Loucy (cell line): ENCODE results near the gene TMOD1.

Experiments
- H2AFZ ChIP-seq: fragments of 200-600 bp; sonication (generic); 2 replicates; pipeline ENCODE4 v1.6.0; 2016; ENCODE audit warnings: antibody characterized with exemption, mild to moderate bottlenecking, low read length, moderate library complexity
- H3F3A ChIP-seq: fragments of 200-600 bp; 2 replicates; pipeline ENCODE4 v1.6.0; 2016; ENCODE audit warnings: antibody characterized with exemption, low read depth, mild to moderate bottlenecking
- H3K27me3 ChIP-seq: fragments of 200-600 bp; sonication (generic); 2 replicates; pipeline ENCODE4 v1.6.1; 2014; ENCODE audit warnings: low read length, mild to moderate bottlenecking; ENCODE audit not compliant: insufficient read depth, poor library complexity, severe bottlenecking
- H3K36me3 ChIP-seq: fragments of 200-600 bp; sonication (generic); 2 replicates; pipeline ENCODE4 v1.6.1; 2016; ENCODE audit warnings: low read length; ENCODE audit not compliant: insufficient read depth
- H3K4me1 ChIP-seq: fragments of 200-600 bp; sonication (generic); 2 replicates; pipeline ENCODE4 v1.5.1; 2014; ENCODE audit warnings: low read length, mild to moderate bottlenecking; ENCODE audit not compliant: insufficient read depth, poor library complexity, severe bottlenecking
- H3K4me2 ChIP-seq: fragments of 200-600 bp; sonication (generic); 2 replicates; pipeline ENCODE4 v1.6.0; 2014; ENCODE audit warnings: antibody characterized with exemption, low read length, low read depth, mild to moderate bottlenecking; ENCODE audit not compliant: poor library complexity, severe bottlenecking
- H3K4me3 ChIP-seq: fragments of 200-600 bp; sonication (generic); 2 replicates; pipeline ENCODE4 v1.5.1; 2014; ENCODE audit warnings: low read length, mild to moderate bottlenecking, mixed read lengths; ENCODE audit not compliant: poor library complexity, severe bottlenecking
- H3K79me2 ChIP-seq: fragments of 200-600 bp; sonication (generic); 2 replicates; pipeline ENCODE4 v1.6.1; 2014; ENCODE audit warnings: low read length; ENCODE audit not compliant: insufficient read depth
- H3K9ac ChIP-seq: fragments of 200-600 bp; sonication (generic); 2 replicates; pipeline ENCODE4 v1.6.0; 2014; ENCODE audit warnings: mild to moderate bottlenecking, low read depth, low read length, moderate library complexity; ENCODE audit not compliant: poor library complexity, severe bottlenecking
- H3K9me2 ChIP-seq: fragments of 200-600 bp; sonication (generic); replicated peaks from 2 replicates; pipeline ENCODE4 v1.6.1; 2016; ENCODE audit warnings: low read depth, low read length, mixed read lengths
- H3K9me3 ChIP-seq: fragments of 200-600 bp; sonication (generic); 2 replicates; pipeline ENCODE4 v1.6.1; 2014; ENCODE audit warnings: mild to moderate bottlenecking, antibody characterized with exemption, low read length, low read depth; ENCODE audit not compliant: insufficient read depth
- H4K20me1 ChIP-seq: fragments of 200-600 bp; sonication (generic); 2 replicates; pipeline ENCODE4 v1.6.0; 2014; ENCODE audit warnings: antibody characterized with exemption, low read length, mild to moderate bottlenecking; ENCODE audit not compliant: insufficient read depth, poor library complexity, severe bottlenecking
- EZH2phosphoT487 ChIP-seq: fragments of 200-600 bp; IDR thresholded peaks from 2 replicates; pipeline ENCODE4 v1.6.1; 2018; ENCODE audit warnings: antibody characterized with exemption, mild to moderate bottlenecking, moderate library complexity, borderline replicate concordance
- TF ChIP-seq, protein P1 (sequence below): fragments of 200-600 bp; sonication (generic); conservative IDR thresholded peaks from 2 replicates; pipeline ENCODE4 v1.5.1; 2014; ENCODE audit warnings: mild to moderate bottlenecking, antibody characterized with exemption, low read length

TMOD1 gene

DNA sequence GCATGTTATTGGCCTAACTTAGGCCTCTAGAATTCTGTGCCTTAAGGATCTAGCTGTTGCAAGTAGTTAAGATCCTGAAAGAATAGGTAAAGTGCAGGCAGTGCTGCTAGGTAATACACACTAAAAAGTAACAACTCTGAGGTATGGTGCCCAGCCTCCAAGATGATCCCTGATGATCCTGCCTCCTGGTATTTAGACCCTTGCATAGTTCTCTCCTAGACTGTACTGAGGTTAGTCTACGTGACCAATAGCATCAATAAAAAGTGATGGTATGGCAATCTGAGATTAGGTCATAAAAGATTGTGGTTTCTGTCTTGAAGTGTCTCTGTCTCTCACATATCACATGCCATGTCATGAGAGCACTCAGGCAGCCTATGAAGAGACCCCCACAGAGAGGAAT, 122.5 kb downstream of the TMOD1 start:
- H3K9me3 ChIP-seq, result no peaks in the 10 kb centered on the region
- no peaks in the 10 kb centered on the region for H4K20me1 ChIP-seq
- H3K9ac ChIP-seq, result no peak overlapping the region
- no peaks in the 10 kb centered on the region for H3K9me2 ChIP-seq
- no peak overlapping the region for H3K4me2 ChIP-seq
- TF ChIP-seq EZH2phosphoT487, result no peak
- TF ChIP-seq, protein P1, sequence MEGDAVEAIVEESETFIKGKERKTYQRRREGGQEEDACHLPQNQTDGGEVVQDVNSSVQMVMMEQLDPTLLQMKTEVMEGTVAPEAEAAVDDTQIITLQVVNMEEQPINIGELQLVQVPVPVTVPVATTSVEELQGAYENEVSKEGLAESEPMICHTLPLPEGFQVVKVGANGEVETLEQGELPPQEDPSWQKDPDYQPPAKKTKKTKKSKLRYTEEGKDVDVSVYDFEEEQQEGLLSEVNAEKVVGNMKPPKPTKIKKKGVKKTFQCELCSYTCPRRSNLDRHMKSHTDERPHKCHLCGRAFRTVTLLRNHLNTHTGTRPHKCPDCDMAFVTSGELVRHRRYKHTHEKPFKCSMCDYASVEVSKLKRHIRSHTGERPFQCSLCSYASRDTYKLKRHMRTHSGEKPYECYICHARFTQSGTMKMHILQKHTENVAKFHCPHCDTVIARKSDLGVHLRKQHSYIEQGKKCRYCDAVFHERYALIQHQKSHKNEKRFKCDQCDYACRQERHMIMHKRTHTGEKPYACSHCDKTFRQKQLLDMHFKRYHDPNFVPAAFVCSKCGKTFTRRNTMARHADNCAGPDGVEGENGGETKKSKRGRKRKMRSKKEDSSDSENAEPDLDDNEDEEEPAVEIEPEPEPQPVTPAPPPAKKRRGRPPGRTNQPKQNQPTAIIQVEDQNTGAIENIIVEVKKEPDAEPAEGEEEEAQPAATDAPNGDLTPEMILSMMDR, result no peak
- no peak overlapping the region for H2AFZ ChIP-seq
- peaks cover 18% of the 10 kb centered on the region; the same call in 1 of the 2 replicates for H3K36me3 ChIP-seq
- H3K79me2 ChIP-seq, result peaks cover 19% of the 10 kb centered on the region; the same call in 1 of the 2 replicates
- H3K4me3 ChIP-seq, result no peak overlapping the region
- no peaks in the 10 kb centered on the region for H3F3A ChIP-seq
- H3K4me1 ChIP-seq, result peaks cover 2% of the 10 kb centered on the region
- no peaks in the 10 kb centered on the region for H3K27me3 ChIP-seq

- H3K36me3 ChIP-seq, result peaks cover 18% of the 10 kb centered on the region; the same call in 1 of the 2 replicates
- no peak for TF ChIP-seq EZH2phosphoT487
- TF ChIP-seq, protein P1, result no peak
- H3K27me3 ChIP-seq, result no peaks in the 10 kb centered on the region
These were observed 124.2 kb downstream of the TMOD1 start for GRCh38 chr9:97625620-97626019.

DNA sequence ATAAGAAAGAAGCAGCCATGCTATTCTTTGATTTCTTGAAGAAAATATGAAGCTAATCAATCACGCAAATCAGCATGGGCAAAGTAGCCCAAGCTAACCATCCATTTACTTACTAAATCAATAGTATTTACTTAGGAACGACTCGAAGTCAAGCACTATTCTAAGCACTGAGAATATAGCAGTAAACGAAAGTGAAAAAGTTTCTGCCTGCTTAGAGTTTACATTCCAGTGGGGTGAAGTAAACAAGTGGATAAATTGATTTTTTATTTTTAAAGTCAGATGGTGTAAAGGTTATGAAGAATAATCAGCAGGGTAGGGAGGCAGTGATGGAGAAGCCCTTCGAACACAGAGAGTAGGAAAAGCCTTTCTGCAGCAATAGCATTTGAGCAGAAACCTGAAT, 126.2 kb downstream of the TMOD1 start:
- Histone ChIP-seq H3K9me2 (no peaks in the 10 kb centered on the region), H3K9ac (no peak overlapping the region), H3K4me3 (no peak overlapping the region), H3K79me2 (peaks cover 51% of the 10 kb centered on the region), H3K36me3 (peaks cover 18% of the 10 kb centered on the region; the same call in 1 of the 2 replicates), H3K4me1 (peaks cover 28% of the 10 kb centered on the region), H3K27me3 (no peaks in the 10 kb centered on the region), H3K4me2 (no peak overlapping the region), H3F3A (no peaks in the 10 kb centered on the region), H3K9me3 (no peaks in the 10 kb centered on the region), H4K20me1 (peaks cover 4% of the 10 kb centered on the region), H2AFZ (no peak overlapping the region)
- TF ChIP-seq, protein P1, result no peak
- no peak for TF ChIP-seq EZH2phosphoT487

More at GRCh38 chr9:97625620-97626019, 124.2 kb downstream of the TMOD1 start:
- Histone ChIP-seq H3K79me2 (peaks cover 31% of the 10 kb centered on the region; the same call in 1 of the 2 replicates), H3K4me1 (peaks cover 17% of the 10 kb centered on the region), H3K9me3 (no peaks in the 10 kb centered on the region), H3F3A (no peaks in the 10 kb centered on the region), H2AFZ (no peak overlapping the region), H3K9ac (no peak overlapping the region), H3K4me3 (no peak overlapping the region), H4K20me1 (peaks cover 4% of the 10 kb centered on the region), H3K4me2 (no peak overlapping the region), H3K9me2 (no peaks in the 10 kb centered on the region)
